HCT116 (cell line): ENCODE results near the gene OPTN. TPM values are rescaled to one million over a fixed set of nuclear protein-coding genes. Genes with fewer than 3 reads are reported as not detected.

Experiments used
- ATAC-seq: fragments of 200-7000 bp; cut with Tn5 transposase; 2 replicates; pipeline ENCODE4 v1.9.1; 2020; ENCODE audit warnings: mild to moderate bottlenecking, moderate library complexity
- BruUV-seq: library from RNA; stranded (reverse); fragments of 400-500 nt; replicated peaks from 2 replicates; lab custom pipeline; 2021; lab: Mats Ljungman, UMichigan
- CTCF ChIA-PET: fragments of 300-600 bp; sonication (Branson Sonifier 250); formaldehyde crosslinking; loops from one replicate; lab custom pipeline; 2021; ENCODE audit warnings: antibody characterized with exemption; lab: Charles Lee
- POLR2A ChIA-PET: fragments of 300-600, 350-600 bp; sonication (Branson Sonifier 250); formaldehyde crosslinking; loops from one replicate; lab custom pipeline; 2021; ENCODE audit warnings: antibody characterized with exemption; lab: Charles Lee
- RAD21 ChIA-PET, 2 experiments: fragments of 300-600 bp; sonication (Branson Sonifier 250); formaldehyde crosslinking; loops; one replicate each; lab custom pipeline; 2023; ENCODE audit warnings: low total read pairs in 2 of 2; ENCODE audit not compliant: uncharacterized antibody in 2 of 2, unreplicated experiment in 2 of 2, low non-redundant PET in 1 of 2; lab: Charles Lee
- DNase-seq: peaks from one replicate; pipeline ENCODE4 v3.0.0-alpha.2; 2010; ENCODE audit warnings: low read depth, low spot score
- H2AFZ ChIP-seq: fragments of 200-600 bp; shearing (Covaris generic), sonication (generic); 2 replicates; pipeline ENCODE4 v1.6.1; 2017; ENCODE audit warnings: low read depth, mixed run types, mixed read lengths, antibody characterized with exemption, low read length; ENCODE audit not compliant: poor library complexity, severe bottlenecking
- H3K27ac ChIP-seq: 2 replicates; pipeline ENCODE4 v1.5.1; 2012; ENCODE audit warnings: low read depth, low read length
- H3K27me3 ChIP-seq: fragments of 200-600 bp; sonication (generic); 2 replicates; pipeline ENCODE4 v1.6.1; 2016; ENCODE audit warnings: mixed run types, low read length, mixed read lengths; ENCODE audit not compliant: insufficient read depth
- H3K36me3 ChIP-seq, 2 experiments: fragments of 200-500 bp in 1 of 2; fragments of 200-600 bp in 1 of 2; sonication (Bioruptor generic) in 1 of 2; sonication (generic) in 1 of 2; 2 replicates each; pipeline versions ENCODE4 v1.5.1 to v1.6.1; 2014 to 2016; ENCODE audit warnings: low read length in 2 of 2, inconsistent platforms in 1 of 2, mixed read lengths in 1 of 2, mixed run types in 1 of 2; ENCODE audit not compliant: insufficient read depth in 2 of 2, control insufficient read depth in 1 of 2
- H3K4me1 ChIP-seq, 2 experiments: fragments of 200-600 bp in 1 of 2; sonication (generic) in 1 of 2; 2 replicates each; pipeline versions ENCODE4 v1.5.1 to v1.6.1; 2012 to 2017; ENCODE audit warnings: low read length in 2 of 2, inconsistent platforms in 1 of 2, mild to moderate bottlenecking in 1 of 2, mixed read lengths in 1 of 2, mixed run types in 1 of 2, moderate library complexity in 1 of 2; ENCODE audit not compliant: insufficient read depth in 2 of 2, control insufficient read depth in 1 of 2
- H3K4me2 ChIP-seq: fragments of 200-600 bp; sonication (generic); 2 replicates; pipeline ENCODE4 v1.6.1; 2017; ENCODE audit warnings: mixed run types, low read length, mixed read lengths
- H3K4me3 ChIP-seq, 2 experiments: fragments of 200-600 bp in 1 of 2; sonication (generic) in 1 of 2; replicated peaks in 1 of 2; 2 replicates each; pipeline ENCODE4 v1.5.1; 2011 to 2016; ENCODE audit warnings: low read length in 2 of 2, control low read depth in 1 of 2, low read depth in 1 of 2, mild to moderate bottlenecking in 1 of 2, mixed read lengths in 1 of 2, mixed run types in 1 of 2
- H3K79me2 ChIP-seq: fragments of 200-600 bp; sonication (generic); 2 replicates; pipeline ENCODE4 v1.6.1; 2017; ENCODE audit warnings: mild to moderate bottlenecking, mixed run types, low read length, moderate library complexity, mixed read lengths; ENCODE audit not compliant: insufficient read depth
- H3K9ac ChIP-seq: fragments of 200-600 bp; sonication (generic); 2 replicates; pipeline ENCODE4 v1.6.1; 2016; ENCODE audit warnings: low read length, mixed read lengths
- H3K9me2 ChIP-seq: fragments of 200-600 bp; sonication (generic), shearing (Covaris generic); 2 replicates; pipeline ENCODE4 v1.6.1; 2017; ENCODE audit warnings: mixed run types, mild to moderate bottlenecking, moderate library complexity; ENCODE audit not compliant: insufficient read depth
- H3K9me3 ChIP-seq, 2 experiments: fragments of 200-500 bp in 1 of 2; fragments of 200-600 bp in 1 of 2; sonication (Bioruptor generic) in 1 of 2; sonication (generic) in 1 of 2; 2 replicates each; pipeline ENCODE4 v1.6.1; 2014 to 2017; ENCODE audit warnings: low read length in 2 of 2, mixed read lengths in 2 of 2, inconsistent platforms in 1 of 2, low read depth in 1 of 2, mild to moderate bottlenecking in 1 of 2, mixed run types in 1 of 2, moderate library complexity in 1 of 2; ENCODE audit not compliant: control insufficient read depth in 1 of 2, insufficient read depth in 1 of 2
- H4K20me1 ChIP-seq: fragments of 200-600 bp; sonication (generic), shearing (Covaris generic); 2 replicates; pipeline ENCODE4 v1.6.1; 2017; ENCODE audit warnings: mixed run types, mild to moderate bottlenecking, moderate library complexity; ENCODE audit not compliant: insufficient read depth
- ATF3 ChIP-seq: IDR thresholded peaks from 2 replicates; pipeline ENCODE4 v1.6.1; 2012
- CEBPB ChIP-seq: IDR thresholded peaks from 2 replicates; pipeline ENCODE4 v1.6.1; 2012; ENCODE audit warnings: low read depth
- ELF1 ChIP-seq: IDR thresholded peaks from 2 replicates; pipeline ENCODE4 v1.6.1; 2012; ENCODE audit warnings: low read depth, borderline replicate concordance
- EZH2 ChIP-seq: fragments of 200-600 bp; sonication (generic); IDR thresholded peaks from 2 replicates; pipeline ENCODE4 v1.6.1; 2017; ENCODE audit warnings: antibody characterized with exemption, mixed run types
- FOSL1 ChIP-seq: IDR thresholded peaks from 2 replicates; pipeline ENCODE4 v1.6.1; 2012; ENCODE audit warnings: low read depth
- JUND ChIP-seq: IDR thresholded peaks from 2 replicates; pipeline ENCODE4 v1.6.1; 2012
- MAX ChIP-seq: IDR thresholded peaks from 2 replicates; pipeline ENCODE4 v1.6.1; 2012
- POLR2A ChIP-seq: IDR thresholded peaks from 2 replicates; pipeline ENCODE4 v1.7.0; 2011; ENCODE audit warnings: borderline replicate concordance; ENCODE audit not compliant: insufficient read depth, insufficient read length; ENCODE audit errors: extremely low read depth
- POLR2AphosphoS5 ChIP-seq: IDR thresholded peaks from 2 replicates; pipeline ENCODE4 v1.6.1; 2011; ENCODE audit warnings: mild to moderate bottlenecking, low read depth, low read length, moderate library complexity
- RAD21 ChIP-seq: IDR thresholded peaks from 2 replicates; pipeline ENCODE4 v1.6.1; 2012; ENCODE audit warnings: low read depth, mild to moderate bottlenecking
- SP1 ChIP-seq: IDR thresholded peaks from 2 replicates; pipeline ENCODE4 v1.6.1; 2012; ENCODE audit warnings: low read depth
- SRF ChIP-seq: IDR thresholded peaks from 2 replicates; pipeline ENCODE4 v1.6.1; 2012; ENCODE audit warnings: low read depth
- ZBTB33 ChIP-seq: IDR thresholded peaks from 2 replicates; pipeline ENCODE4 v1.6.1; 2011; ENCODE audit warnings: mild to moderate bottlenecking, low read length, moderate library complexity; ENCODE audit not compliant: insufficient replicate concordance; ENCODE audit errors: extremely low read depth
- ZFX ChIP-seq: fragments of 450-650 bp; IDR thresholded peaks from 2 replicates; pipeline ENCODE4 v1.6.1; 2017
- intact Hi-C: fragments of 100-400 bp; cut with micrococcal nuclease; formaldehyde crosslinking; loops from 2 replicates; pipeline ENCODE4 v1.10.0; 2022
- total RNA-seq: library from RNA; stranded (reverse); gene quantifications from one replicate; pipeline ENCODE4 v1.2.1, GENCODE V29; 2021; ENCODE audit not compliant: unreplicated experiment

Gene OPTN
- total RNA-seq, 1 experiment from 2014 or later, result 17.0 TPM

DNA sequence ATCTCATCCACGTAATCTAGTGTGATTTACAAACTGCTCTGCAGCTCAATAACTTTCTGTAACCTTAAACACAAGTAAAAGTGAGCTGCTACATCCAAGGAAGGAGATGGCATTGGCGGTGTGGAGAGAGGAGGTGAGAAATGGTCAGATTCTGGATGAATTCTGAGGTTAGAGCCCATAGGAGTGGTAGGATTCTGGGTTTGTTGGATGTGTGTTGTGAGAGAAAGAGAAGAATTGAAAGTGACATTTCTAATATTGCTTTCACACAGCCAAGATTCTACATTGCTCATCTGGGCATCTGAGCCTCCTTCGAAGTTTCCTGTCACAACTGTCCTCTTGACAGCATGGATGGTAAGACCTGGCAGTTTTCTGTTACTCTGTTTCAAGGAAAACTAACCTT lies 63.9 kb downstream of the OPTN start:
- ATAC-seq, result no peak
- Histone ChIP-seq H3K9me3 (no peaks in the 10 kb centered on the region), H3K79me2 (peaks cover 71% of the 10 kb centered on the region), H2AFZ (no peak overlapping the region), H3K9me2 (no peaks in the 10 kb centered on the region), H3K36me3 (peaks cover 3 to 26% of the 10 kb centered on the region in 2 experiments; a peak in 3 of 4 replicates), H3K4me3 (no peak overlapping the region), H3K4me2 (no peak overlapping the region), H3K27ac (no peak overlapping the region), H3K4me1 (peaks cover 0 to 15% of the 10 kb centered on the region in 2 experiments; a peak in 3 of 4 replicates), H4K20me1 (no peaks in the 10 kb centered on the region), H3K9ac (no peak overlapping the region), H3K27me3 (no peaks in the 10 kb centered on the region)
- ChIA-PET CTCF (no interaction called here), POLR2A (no interaction called here), RAD21 (no interaction called here)
- intact Hi-C loops, result loop anchor here (5.0 kb wide), 1 partner anchor 183 kb away; the partner anchor contains the start of gene SEPHS1
- TF ChIP-seq ZBTB33 (no peak), SRF (no peak), RAD21 (no peak), POLR2AphosphoS5 (no peak), POLR2A (no peak), ZFX (no peak), JUND (no peak), MAX (no peak), SP1 (no peak), FOSL1 (no peak), ELF1 (no peak), EZH2 (no peak), CEBPB (no peak), ATF3 (no peak)
- no peak for DNase-seq
- no TSS peak for BruUV-seq
